ENCODE measurements around the gene LDLR.
A peak's percentile ranks its signal among the peaks of the same experiment; 100 is the strongest.
"Not testable (repeated sequence)": the region's sequence is repeated elsewhere in the genome, so short reads cannot be mapped to it uniquely, and the experiment has no call there.

LDLR gene

DNA sequence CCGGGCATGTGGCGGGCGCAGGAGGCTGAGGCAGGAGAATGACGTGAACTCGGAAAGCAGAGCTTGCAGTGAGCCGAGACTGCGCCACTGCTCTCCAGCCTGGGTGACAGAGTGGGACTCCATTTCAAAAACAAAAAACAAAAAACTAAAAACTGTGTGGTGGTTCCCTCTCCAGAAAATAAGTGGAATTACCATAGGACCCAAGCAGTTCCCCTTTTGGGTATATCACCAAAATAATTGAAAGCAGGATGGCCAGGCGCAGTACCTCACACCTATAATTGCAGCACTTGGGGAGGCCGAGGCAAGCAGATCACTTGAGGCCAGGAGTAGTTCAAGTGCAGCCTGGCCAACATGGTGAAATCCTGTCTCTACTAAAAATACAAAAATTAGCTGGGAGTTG lies 15.7 kb upstream of the LDLR start:
- DNase-seq: no peak

DNA sequence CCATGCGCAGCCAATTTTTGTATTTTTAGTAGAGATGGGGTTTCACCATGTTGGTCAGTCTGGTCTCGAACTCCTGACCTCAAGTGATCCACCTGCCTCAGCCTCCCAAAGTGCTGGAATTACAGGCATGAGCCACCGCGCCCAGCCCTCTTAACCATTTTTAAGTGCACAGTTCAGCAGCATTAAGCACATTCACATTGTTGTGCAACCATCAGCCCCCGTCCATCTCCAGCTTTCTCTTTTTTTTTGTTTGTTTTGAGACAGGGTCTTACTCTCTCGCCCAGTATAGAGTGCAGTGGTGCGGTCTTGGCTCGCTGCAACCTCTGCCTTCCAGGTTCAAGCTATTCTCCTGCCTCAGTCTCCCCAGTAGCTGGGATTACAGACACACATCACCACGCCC lies 12.5 kb upstream of the LDLR start:
- not testable (repeated sequence) for DNase-seq

GRCh38 chr19:11078893-11079292 lies 10.4 kb upstream of the LDLR start:
- peak; percentile 26 for DNase-seq

DNA sequence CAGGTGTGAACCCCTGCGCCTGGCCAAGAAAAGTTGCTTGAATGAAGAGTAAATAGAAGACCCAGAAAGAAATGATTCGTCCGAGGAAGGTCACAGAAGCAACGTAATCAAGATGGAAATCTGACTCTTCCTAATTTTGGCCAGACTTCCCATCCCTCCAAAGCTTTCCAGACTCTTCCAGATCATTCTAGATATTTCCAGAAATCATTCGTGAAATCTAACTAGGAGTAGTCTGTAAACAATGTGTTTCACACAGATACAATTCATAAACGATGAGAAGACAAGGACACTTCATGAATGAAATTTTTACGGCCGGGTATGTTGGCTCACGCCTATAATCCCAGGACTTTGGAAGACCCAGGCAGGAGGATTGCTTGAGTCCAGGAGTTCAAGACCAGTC lies 9.3 kb upstream of the LDLR start:
- no peak for DNase-seq

DNA sequence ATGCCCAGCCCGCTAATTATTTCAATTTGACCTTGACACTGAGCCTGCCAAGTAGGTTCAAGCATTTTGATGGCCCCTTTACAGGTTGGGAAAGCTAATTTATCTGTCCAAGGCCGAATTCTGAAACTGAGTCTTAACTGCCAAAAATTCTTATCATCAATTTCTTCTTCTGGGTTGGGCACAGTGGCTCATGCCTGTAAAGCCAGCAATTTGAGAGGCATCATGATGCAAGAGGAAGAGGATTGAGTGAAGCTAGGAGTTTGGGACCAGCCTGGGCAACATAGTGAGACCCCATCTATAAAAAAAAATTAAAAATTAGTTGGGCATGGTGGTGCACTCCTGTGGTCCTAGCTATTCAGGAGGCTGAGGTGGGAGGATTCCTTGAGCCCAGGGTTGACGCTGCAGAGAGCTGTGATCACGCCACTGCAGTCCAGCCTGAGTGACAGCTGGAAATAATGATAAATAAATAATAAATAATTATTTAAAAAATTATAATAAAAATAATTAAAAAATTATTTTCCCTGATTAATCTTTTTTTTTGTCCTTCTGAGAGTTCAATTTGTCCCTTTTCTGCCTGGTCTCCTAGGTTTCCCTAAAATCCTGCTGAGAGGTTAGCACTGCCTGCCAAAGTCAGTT lies 1.3 kb upstream of the LDLR start:
- DNase-seq: peak; percentile 85

GRCh38 chr19:11088506-11089253 lies 583 bp upstream of the LDLR start:
- DNase-seq: peak; percentile 43

- DNase-seq: not testable (repeated sequence)
Measured at GRCh38 chr19:11090014-11090263, 676 bp downstream of the LDLR start.

GRCh38 chr19:11090264-11090996 lies 1.2 kb downstream of the LDLR start:
- peak; percentile 97 for DNase-seq

GRCh38 chr19:11090997-11091702 lies 1.9 kb downstream of the LDLR start:
- DNase-seq: no peak

- DNase-seq: peak; percentile 67
Measured at GRCh38 chr19:11091703-11092153, 2.5 kb downstream of the LDLR start.

DNA sequence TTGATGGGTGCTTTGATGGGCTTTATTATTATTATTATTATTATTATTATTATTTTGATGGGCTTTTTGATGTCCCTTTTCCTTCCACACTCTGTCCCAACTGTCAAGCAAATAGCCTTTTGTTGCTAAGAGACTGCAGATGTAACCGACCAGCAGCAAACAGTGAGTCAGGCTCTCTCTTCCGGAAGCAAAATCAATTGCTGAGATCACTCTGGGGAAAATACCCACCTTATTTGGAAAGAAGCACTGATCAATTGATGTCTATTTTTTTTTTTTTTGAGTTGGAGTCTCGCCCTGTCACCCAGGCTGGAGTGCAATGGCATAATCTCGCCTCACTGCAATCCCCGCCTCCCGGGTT lies 2.9 kb downstream of the LDLR start:
- no peak for DNase-seq

GRCh38 chr19:11093689-11094238 lies 4.5 kb downstream of the LDLR start:
- DNase-seq: no peak

- no peak for DNase-seq
Measured at GRCh38 chr19:11094520-11094894, 5.2 kb downstream of the LDLR start.

- DNase-seq: no peak
Measured at GRCh38 chr19:11096210-11096841, 7.1 kb downstream of the LDLR start.

DNA sequence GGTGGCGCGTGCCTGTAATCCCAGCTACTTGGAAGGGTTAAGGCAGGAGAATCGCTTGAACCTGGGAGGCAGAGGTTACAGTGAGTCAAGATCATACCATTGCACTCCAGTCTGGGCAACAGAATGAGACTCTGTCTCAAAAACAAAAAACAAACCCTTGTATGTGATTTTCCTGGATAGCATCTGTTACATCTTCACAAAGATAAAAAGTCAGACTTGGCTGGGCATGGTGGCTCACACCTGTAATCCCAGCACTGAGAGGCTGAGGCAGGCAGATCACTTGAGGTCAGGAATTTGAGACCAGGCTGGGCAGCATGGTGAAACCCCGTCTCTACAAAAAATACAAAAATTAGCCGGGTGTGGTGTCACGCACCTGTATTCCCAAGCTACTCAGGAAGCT lies 8.1 kb downstream of the LDLR start:
- not testable (repeated sequence) for DNase-seq

- no peak for DNase-seq
Measured at GRCh38 chr19:11098327-11098726, 9.1 kb downstream of the LDLR start.

GRCh38 chr19:11098861-11099260 lies 9.6 kb downstream of the LDLR start:
- no peak for DNase-seq

GRCh38 chr19:11100049-11100448 lies 10.8 kb downstream of the LDLR start:
- no peak for DNase-seq

DNA sequence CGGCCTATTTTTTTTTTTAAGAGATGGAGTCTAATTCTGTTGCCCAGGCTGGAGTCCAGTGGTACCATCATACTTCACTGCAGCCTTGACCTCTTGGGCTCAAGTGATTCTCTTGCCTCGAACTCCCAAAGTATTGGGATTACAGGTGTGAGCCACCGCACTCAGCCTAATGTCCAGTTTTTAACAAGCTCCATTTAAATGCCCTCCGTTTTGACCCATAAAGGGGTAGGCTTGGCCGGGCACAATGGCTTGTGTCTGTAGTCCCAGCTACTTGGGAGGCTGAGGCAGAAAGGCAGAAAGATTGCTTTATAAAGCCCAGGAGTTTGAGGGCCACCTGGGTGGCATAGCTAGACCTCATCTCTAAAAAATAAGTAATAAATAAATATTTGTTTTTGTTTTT lies 11.8 kb downstream of the LDLR start:
- no peak for DNase-seq

DNA sequence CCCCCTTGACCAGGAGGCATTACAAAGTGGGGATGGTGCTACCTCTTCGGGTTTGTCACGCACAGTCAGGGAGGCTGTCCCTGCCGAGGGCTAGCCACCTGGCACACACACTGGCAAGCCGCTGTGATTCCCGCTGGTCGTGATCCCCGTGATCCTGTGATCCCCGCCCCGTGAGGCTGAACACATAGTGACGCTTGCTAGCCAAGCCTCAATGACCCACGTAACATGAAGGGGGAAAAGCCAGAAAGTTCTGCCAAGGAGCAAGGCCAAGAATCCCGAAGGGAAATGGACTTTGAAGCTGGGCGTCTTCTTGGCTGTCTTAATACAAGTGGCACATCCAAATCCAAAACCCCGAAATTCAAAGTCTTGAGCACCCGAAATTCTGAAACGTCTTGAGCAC lies 13.7 kb downstream of the LDLR start:
- no peak for DNase-seq

GRCh38 chr19:11103667-11104066 lies 14.4 kb downstream of the LDLR start:
- not testable (repeated sequence) for DNase-seq

DNA sequence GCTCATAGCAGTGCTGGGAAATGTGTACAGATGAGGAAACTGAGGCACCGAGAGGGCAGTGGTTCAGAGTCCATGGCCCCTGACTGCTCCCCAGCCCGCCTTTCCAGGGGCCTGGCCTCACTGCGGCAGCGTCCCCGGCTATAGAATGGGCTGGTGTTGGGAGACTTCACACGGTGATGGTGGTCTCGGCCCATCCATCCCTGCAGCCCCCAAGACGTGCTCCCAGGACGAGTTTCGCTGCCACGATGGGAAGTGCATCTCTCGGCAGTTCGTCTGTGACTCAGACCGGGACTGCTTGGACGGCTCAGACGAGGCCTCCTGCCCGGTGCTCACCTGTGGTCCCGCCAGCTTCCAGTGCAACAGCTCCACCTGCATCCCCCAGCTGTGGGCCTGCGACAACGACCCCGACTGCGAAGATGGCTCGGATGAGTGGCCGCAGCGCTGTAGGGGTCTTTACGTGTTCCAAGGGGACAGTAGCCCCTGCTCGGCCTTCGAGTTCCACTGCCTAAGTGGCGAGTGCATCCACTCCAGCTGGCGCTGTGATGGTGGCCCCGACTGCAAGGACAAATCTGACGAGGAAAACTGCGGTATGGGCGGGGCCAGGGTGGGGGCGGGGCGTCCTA lies 15.9 kb downstream of the LDLR start:
- DNase-seq: no peak

All from hematopoietic multipotent progenitor cell treated with erythropoietin and hydrocortisone succinate and interleukin-3 and kit ligand, for 8 days (in vitro differentiated cells).